A549 treated with AZD2906 at 1 μM for 4 hours (cell line): ENCODE results near the gene OR2C3. TPM values are rescaled to one million over a fixed set of nuclear protein-coding genes. Genes with fewer than 3 reads are reported as not detected.

Experiments used
- total RNA-seq: library from RNA; stranded (reverse); fragments of 200-300 nt; extraction: Qiagen RNA extraction; gene quantifications from 5 replicates; pipeline ENCODE4 v1.2.3, GENCODE V29; 2022

The OR2C3 gene
- not detected in 5 replicates for total RNA-seq

DNA sequence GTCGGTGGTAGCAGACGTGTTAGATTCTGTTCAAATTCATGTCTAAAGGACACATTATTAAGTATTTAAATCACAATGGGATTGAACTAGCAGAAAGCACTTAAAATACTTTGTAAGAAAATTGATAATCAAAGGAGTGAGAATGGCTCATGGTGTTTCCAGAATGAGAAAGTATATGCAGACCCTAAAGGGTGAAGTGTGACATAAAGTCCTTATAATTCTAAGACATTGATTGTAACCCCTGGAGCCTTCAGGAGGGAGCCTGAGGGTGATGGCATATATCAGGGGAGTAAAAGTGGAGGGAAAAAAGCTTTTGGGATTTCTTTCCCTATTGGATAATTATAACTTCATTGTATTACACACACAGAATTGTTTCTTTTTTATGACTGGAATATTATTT is at the start of gene OR2C3:
OR2C3 (minus strand) TSS at position 101 of the 400 bp plus-strand sequence. CDS start 3,929 bp downstream, outside the sequence.

DNA sequence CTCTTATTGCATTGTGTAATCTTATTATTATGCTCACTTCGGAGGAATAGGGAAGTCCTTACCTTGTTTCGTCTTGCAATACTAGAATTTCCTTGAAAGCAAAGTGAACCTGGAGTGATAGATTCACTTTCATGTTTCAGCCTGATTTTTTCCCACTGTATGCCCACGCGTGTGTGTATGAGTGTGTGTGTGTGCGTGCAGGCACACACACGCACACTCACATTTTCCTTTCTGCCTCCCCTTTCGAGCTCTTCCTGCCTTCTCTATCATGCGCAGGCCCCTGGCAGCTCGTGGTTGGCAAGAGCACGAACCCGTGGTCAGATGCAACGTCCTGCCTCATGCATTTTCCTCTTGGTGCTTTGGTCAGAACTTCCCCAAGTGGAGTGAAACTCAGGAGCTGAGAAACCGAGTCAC is 12.5 kb upstream of the OR2C3 start, which contains the start of gene GCSAML:
GCSAML (plus strand) TSS at position 366 of the 414 bp plus-strand sequence. CDS start 58 bp downstream, outside the sequence.

Other genes starting within 250 kb of the OR2C3 start
- 16.5 to 18.4 TPM (median 17.9 TPM) in 5 replicates for gene ZNF496, start 204.6 kb downstream of the OR2C3 start, total RNA-seq
- 0.02 TPM in 1 of 5 replicates, not detected in the others for gene NLRP3, start 120.3 kb downstream of the OR2C3 start, total RNA-seq
- not detected in 5 replicates for gene OR2B11, start 78.3 kb downstream of the OR2C3 start, total RNA-seq
- not detected in 5 replicates for gene GCSAML, start 12.7 kb upstream of the OR2C3 start, total RNA-seq
- not detected in 5 replicates for gene OR2G2, start 51.9 kb upstream of the OR2C3 start, total RNA-seq
- gene OR2G3, start 69.1 kb upstream of the OR2C3 start, total RNA-seq = not detected in 5 replicates
- not detected in 5 replicates for gene OR13G1, start 143.3 kb upstream of the OR2C3 start, total RNA-seq
- not detected in 5 replicates for gene OR6F1, start 180.2 kb upstream of the OR2C3 start, total RNA-seq
- gene OR14K1, start 202.2 kb upstream of the OR2C3 start, total RNA-seq = not detected in 5 replicates
- gene OR14A2, start 211.7 kb upstream of the OR2C3 start, total RNA-seq = not detected in 5 replicates
- gene OR1C1, start 224.1 kb upstream of the OR2C3 start, total RNA-seq = not detected in 5 replicates